SU-DHL-6 (cell line): ENCODE measurements around the gene ARMH3.

Source experiments
- EZH2phosphoT487 ChIP-seq: fragments of 200-600 bp; sonication (generic), shearing (Covaris generic); conservative IDR thresholded peaks from 2 replicates; pipeline ENCODE4 v1.6.1; 2018; ENCODE audit warnings: mild to moderate bottlenecking, antibody characterized with exemption, low read length, moderate library complexity, mixed read lengths
- TF ChIP-seq, protein P1 (sequence below): fragments of 200-600 bp; sonication (generic); IDR thresholded peaks from one replicate; pipeline ENCODE4 v1.5.1; 2017; ENCODE audit warnings: antibody characterized with exemption, mild to moderate bottlenecking, low read length, moderate library complexity; ENCODE audit not compliant: insufficient read depth, poor library complexity, severe bottlenecking

DNA sequence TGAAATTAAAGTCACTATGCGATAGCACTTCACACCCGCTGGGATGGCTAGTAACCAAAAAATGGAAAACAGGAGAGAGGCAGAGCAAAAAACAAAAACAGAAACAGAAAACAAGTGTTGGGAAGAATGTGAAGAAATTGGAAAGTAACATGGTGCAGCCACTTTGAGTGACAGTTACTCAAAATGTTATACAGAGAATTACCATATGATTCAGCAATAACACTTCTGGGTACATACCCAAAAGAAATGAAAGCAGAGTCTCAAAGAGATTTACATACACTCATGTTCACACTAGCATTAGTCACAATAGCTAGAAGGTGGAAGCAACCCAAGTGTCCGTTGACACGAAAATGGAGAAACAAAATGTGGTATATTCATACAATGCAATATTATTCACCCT is 123.8 kb downstream of the ARMH3 start:
- no peak for TF ChIP-seq EZH2phosphoT487
- TF ChIP-seq, protein P1, sequence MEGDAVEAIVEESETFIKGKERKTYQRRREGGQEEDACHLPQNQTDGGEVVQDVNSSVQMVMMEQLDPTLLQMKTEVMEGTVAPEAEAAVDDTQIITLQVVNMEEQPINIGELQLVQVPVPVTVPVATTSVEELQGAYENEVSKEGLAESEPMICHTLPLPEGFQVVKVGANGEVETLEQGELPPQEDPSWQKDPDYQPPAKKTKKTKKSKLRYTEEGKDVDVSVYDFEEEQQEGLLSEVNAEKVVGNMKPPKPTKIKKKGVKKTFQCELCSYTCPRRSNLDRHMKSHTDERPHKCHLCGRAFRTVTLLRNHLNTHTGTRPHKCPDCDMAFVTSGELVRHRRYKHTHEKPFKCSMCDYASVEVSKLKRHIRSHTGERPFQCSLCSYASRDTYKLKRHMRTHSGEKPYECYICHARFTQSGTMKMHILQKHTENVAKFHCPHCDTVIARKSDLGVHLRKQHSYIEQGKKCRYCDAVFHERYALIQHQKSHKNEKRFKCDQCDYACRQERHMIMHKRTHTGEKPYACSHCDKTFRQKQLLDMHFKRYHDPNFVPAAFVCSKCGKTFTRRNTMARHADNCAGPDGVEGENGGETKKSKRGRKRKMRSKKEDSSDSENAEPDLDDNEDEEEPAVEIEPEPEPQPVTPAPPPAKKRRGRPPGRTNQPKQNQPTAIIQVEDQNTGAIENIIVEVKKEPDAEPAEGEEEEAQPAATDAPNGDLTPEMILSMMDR = no peak
